Measurements from ENCODE around the gene ZNF565. TPM values are rescaled to one million over a fixed set of nuclear protein-coding genes. Genes with fewer than 3 reads are reported as not detected.
A peak's percentile ranks its signal among the peaks of the same experiment; 100 is the strongest.
"Not testable (repeated sequence)": the region's sequence is repeated elsewhere in the genome, so short reads cannot be mapped to it uniquely, and the experiment has no call there.

The ZNF565 gene
- 1.4 and 3.8 TPM in 2 replicates for total RNA-seq (2014; rRNA removed; shearing (Covaris generic))

- DNase-seq (ENCODE audit: low spot score) = peak; percentile 99
Measured at GRCh38 chr19:36214386-36215275, at the start of gene ZNF565, which contains the start of gene ZNF146. Gene ZNF565 (minus strand): TSS chr19:36214665. CDS start chr19:36201985, 12,680 bp downstream. Gene ZNF146 (plus strand): TSS chr19:36215106. CDS start chr19:36236441, 21,335 bp downstream.

GRCh38 chr19:36259211-36259610 lies 44.7 kb upstream of the ZNF565 start:
- no peak for DNase-seq (ENCODE audit: low spot score)

- DNase-seq (ENCODE audit: low spot score) = no peak
Measured at GRCh38 chr19:36258028-36258875, 43.8 kb upstream of the ZNF565 start.

GRCh38 chr19:36257520-36257876 lies 43.0 kb upstream of the ZNF565 start:
- DNase-seq (ENCODE audit: low spot score) = no peak

GRCh38 chr19:36256853-36257519 lies 42.5 kb upstream of the ZNF565 start:
- no peak for DNase-seq (ENCODE audit: low spot score)

GRCh38 chr19:36256064-36256463 lies 41.6 kb upstream of the ZNF565 start:
- no peak for DNase-seq (ENCODE audit: low spot score)

GRCh38 chr19:36255316-36255715 lies 40.9 kb upstream of the ZNF565 start:
- DNase-seq (ENCODE audit: low spot score) = no peak

- no peak for DNase-seq (ENCODE audit: low spot score)
Measured at GRCh38 chr19:36254848-36255247, 40.4 kb upstream of the ZNF565 start.

- no peak for DNase-seq (ENCODE audit: low spot score)
Measured at GRCh38 chr19:36252047-36252446, 37.6 kb upstream of the ZNF565 start.

GRCh38 chr19:36246006-36246481 lies 31.6 kb upstream of the ZNF565 start:
- no peak for DNase-seq (ENCODE audit: low spot score)

GRCh38 chr19:36245210-36246005 lies 30.9 kb upstream of the ZNF565 start:
- no peak for DNase-seq (ENCODE audit: low spot score)

GRCh38 chr19:36244066-36244465 lies 29.6 kb upstream of the ZNF565 start:
- DNase-seq (ENCODE audit: low spot score) = no peak

GRCh38 chr19:36236946-36237310 lies 22.5 kb upstream of the ZNF565 start:
- no peak for DNase-seq (ENCODE audit: low spot score)

- no peak for DNase-seq (ENCODE audit: low spot score)
Measured at GRCh38 chr19:36236304-36236945, 22.0 kb upstream of the ZNF565 start.

GRCh38 chr19:36233626-36234025 lies 19.2 kb upstream of the ZNF565 start:
- DNase-seq (ENCODE audit: low spot score) = not testable (repeated sequence)

GRCh38 chr19:36225219-36225892 lies 10.9 kb upstream of the ZNF565 start:
- DNase-seq (ENCODE audit: low spot score) = peak; percentile 30

- no peak for DNase-seq (ENCODE audit: low spot score)
Measured at GRCh38 chr19:36222503-36222902, 8.0 kb upstream of the ZNF565 start.

GRCh38 chr19:36221474-36221873 lies 7.0 kb upstream of the ZNF565 start:
- DNase-seq (ENCODE audit: low spot score) = no peak

GRCh38 chr19:36215276-36216123 lies 1.0 kb upstream of the ZNF565 start:
- no peak for DNase-seq (ENCODE audit: low spot score)

All from H4 (cell line).